Uterus (tissue), 2 donors: ENCODE measurements around the gene ANKRD16.

Experiments
- POLR2A ChIP-seq, 2 donors: fragments of 450-650 bp; IDR thresholded peaks; one replicate each; pipeline ENCODE4 v1.6.1; 2016; ENCODE audit warnings: antibody characterized with exemption in 2 of 2, mild to moderate bottlenecking in 1 of 2, moderate library complexity in 1 of 2
- TF ChIP-seq, protein P1 (sequence below), 4 experiments: fragments of 200-600 bp in 2 of 4; fragments of 450-650 bp in 2 of 4; sonication (generic) in 2 of 4; IDR thresholded peaks; one replicate each; pipeline ENCODE4 v1.5.1; 2016 to 2019; ENCODE audit warnings: antibody characterized with exemption in 4 of 4, mild to moderate bottlenecking in 2 of 4, moderate library complexity in 1 of 4

DNA sequence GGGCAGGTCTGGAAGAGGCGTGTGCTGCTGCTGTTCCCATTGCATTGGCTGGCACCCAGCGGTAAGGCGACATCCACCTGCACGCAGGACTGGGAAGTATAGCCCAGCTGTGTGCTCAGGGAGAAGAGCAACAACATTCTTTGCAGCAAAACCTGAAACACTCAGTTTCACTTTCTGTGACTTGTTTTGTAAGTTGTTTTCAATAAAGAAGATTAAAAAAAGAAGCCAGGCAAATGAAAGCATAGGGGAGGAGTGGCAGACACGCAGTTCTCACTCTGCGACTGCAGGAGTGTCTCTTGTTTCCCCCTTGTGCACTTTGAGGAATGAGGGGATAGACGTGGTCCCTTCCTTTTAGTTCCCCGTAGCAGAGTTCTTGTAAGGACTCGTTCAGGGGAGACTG, 6.1 kb upstream of the ANKRD16 start:
- TF ChIP-seq, protein P1, sequence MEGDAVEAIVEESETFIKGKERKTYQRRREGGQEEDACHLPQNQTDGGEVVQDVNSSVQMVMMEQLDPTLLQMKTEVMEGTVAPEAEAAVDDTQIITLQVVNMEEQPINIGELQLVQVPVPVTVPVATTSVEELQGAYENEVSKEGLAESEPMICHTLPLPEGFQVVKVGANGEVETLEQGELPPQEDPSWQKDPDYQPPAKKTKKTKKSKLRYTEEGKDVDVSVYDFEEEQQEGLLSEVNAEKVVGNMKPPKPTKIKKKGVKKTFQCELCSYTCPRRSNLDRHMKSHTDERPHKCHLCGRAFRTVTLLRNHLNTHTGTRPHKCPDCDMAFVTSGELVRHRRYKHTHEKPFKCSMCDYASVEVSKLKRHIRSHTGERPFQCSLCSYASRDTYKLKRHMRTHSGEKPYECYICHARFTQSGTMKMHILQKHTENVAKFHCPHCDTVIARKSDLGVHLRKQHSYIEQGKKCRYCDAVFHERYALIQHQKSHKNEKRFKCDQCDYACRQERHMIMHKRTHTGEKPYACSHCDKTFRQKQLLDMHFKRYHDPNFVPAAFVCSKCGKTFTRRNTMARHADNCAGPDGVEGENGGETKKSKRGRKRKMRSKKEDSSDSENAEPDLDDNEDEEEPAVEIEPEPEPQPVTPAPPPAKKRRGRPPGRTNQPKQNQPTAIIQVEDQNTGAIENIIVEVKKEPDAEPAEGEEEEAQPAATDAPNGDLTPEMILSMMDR (IDR thresholded peaks at IDR 0.05) = no peak
- no peak for TF ChIP-seq POLR2A (IDR thresholded peaks at IDR 0.05)
